GM13976 (cell line): ENCODE data around the gene PANX1.

Experiments
- DNase-seq: peaks from one replicate; pipeline ENCODE4 v3.0.0; 2012; ENCODE audit warnings: low spot score
- CTCF ChIP-seq: IDR thresholded peaks from 2 replicates; pipeline ENCODE4 v1.5.1; 2012; ENCODE audit warnings: borderline replicate concordance, mild to moderate bottlenecking; ENCODE audit not compliant: insufficient read depth; ENCODE audit errors: extremely low read depth, missing control alignments, control extremely low read depth
- in situ Hi-C: fragments of 300-500 bp; cut with MboI; formaldehyde crosslinking; loops from one replicate; pipeline ENCODE4 v1.12.0; 2022; ENCODE audit warnings: low sequenced_read_pairs, mixed read lengths, inconsistent platforms; ENCODE audit not compliant: unreplicated experiment

PANX1 gene

GRCh38 chr11:94141511-94142307 lies 13.1 kb downstream of the PANX1 start:
- DNase-seq: no peak
- in situ Hi-C loops: no loop called here
- TF ChIP-seq CTCF: no peak

GRCh38 chr11:94142308-94143281 lies 14.0 kb downstream of the PANX1 start:
- in situ Hi-C loops: no loop called here
- DNase-seq: no peak
- no peak for TF ChIP-seq CTCF

DNA sequence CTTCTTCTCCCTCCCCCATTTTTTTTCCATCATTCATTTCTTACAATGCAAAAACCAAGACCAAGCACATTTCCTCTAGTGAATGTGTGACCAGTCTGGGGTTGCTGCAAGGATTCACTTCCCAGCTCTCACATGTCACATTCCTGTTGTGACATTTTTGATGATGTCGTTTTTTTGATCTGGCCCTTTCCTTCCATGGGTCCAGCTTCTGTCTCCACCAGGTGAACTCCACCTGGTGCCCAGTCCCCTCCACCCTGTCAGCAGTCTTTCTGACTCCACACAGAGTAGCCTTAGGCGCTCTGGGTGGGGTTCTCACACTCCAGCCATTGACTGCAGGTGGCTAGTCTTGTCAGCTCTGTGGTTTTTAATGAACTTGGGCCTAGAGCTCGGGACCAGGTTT lies 15.6 kb downstream of the PANX1 start:
- in situ Hi-C loops: no loop called here
- TF ChIP-seq CTCF: no peak
- no peak for DNase-seq

DNA sequence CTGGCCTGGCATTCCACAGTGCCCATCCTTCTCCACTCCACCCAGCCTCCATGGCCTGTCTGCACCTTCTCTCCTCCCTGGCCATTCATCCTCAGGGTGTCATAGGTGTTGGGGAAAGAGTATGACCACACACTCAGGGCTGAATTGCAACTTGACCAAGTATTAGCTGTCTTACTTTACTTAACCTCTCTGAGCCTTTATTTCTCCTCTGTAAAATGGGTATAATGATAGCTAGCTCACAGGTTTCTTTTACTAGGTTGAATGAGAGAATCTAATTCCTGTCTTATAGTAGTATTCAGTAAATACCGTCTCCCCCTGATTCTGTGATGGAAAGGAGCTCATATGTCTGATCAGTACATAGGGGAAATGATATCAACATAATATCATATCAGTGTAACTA lies 16.0 kb downstream of the PANX1 start:
- no peak for DNase-seq
- in situ Hi-C loops: no loop called here
- TF ChIP-seq CTCF: no peak

GRCh38 chr11:94145431-94145830 lies 16.8 kb downstream of the PANX1 start:
- in situ Hi-C loops: no loop called here
- TF ChIP-seq CTCF: no peak
- DNase-seq: no peak

DNA sequence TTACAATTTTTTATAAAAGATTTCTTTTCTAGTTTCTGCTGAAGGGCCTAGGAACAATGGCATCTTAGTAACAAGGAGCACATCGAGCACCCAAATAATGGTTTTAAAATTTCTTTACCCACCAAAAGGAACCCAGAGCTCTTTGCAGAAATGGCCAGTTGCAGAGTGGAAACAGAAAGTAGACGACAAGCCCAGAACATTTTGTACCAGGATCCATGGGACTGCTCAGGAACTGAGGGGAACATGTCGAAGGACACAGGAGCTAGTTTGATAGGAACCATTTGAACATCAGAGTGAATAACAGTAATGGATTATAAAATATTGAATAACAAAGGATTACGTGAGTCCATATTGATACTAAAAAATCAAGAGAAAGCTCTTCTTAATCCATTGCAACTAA lies 17.3 kb downstream of the PANX1 start:
- no peak for TF ChIP-seq CTCF
- in situ Hi-C loops: no loop called here
- no peak for DNase-seq
